GM21515 (cell line): Measurements from ENCODE around the gene LMCD1.
"Not testable (repeated sequence)": the region's sequence is repeated elsewhere in the genome, so short reads cannot be mapped to it uniquely, and the experiment has no call there.

ENCODE experiments used
- ATAC-seq: cut with Tn5 transposase; IDR thresholded peaks from one replicate; pipeline ENCODE4 v1.9.1; 2021; ENCODE audit not compliant: unreplicated experiment

Gene LMCD1

GRCh38 chr3:8579943-8580342 lies 78.3 kb downstream of the LMCD1 start:
- ATAC-seq: no peak

- not testable (repeated sequence) for ATAC-seq
Observed at GRCh38 chr3:8580434-8580833, 78.8 kb downstream of the LMCD1 start.

DNA sequence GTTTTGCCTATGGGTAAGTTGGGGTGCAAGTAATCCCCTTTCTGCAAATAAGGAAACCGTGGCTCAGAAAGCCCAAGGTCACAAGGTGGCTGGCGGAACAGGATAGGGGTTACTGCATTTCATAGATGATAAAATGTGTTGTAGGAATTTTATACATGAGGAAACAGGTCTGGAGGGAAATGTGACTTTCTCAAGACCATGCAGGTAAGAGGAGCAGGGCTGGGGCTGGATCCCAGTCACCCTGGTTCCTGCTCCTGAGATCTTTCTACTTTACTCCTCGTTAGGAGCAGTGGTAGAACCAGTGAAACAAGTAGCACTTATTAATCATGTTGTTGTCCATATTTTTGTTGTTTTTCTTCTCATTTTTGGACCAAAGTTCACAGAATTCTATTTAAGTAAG lies 79.8 kb downstream of the LMCD1 start:
- ATAC-seq: no peak

GRCh38 chr3:8581806-8582445 lies 80.3 kb downstream of the LMCD1 start:
- no peak for ATAC-seq

- no peak for ATAC-seq
Observed at GRCh38 chr3:8584661-8585060, 83.0 kb downstream of the LMCD1 start.

GRCh38 chr3:8589880-8590556 lies 88.4 kb downstream of the LMCD1 start:
- no peak for ATAC-seq

- ATAC-seq: no peak
Observed at GRCh38 chr3:8593021-8593827, 91.6 kb downstream of the LMCD1 start.

GRCh38 chr3:8595252-8595651 lies 93.6 kb downstream of the LMCD1 start:
- no peak for ATAC-seq

DNA sequence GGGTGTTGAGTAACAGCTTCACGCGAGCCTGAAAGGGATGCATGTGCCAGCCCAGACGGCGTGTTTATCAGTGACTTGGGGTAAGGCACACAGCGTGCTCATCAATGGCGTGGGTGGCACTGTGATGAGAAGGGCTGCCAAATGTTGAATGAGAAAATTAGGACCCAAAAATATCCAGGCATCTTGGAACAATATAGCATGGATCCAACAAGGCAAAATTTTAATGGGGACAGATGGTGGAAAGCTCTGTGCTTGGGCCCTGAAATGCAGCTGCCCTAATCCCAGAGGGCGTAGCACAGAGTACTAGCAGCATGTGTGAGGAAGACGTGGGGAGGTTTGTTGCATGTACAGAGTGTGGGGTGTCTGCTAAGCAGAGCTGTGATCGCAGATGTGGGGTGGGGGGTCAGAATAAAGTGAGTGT lies 94.1 kb downstream of the LMCD1 start:
- ATAC-seq: no peak

- ATAC-seq: no peak
Observed at GRCh38 chr3:8596321-8597218, 94.9 kb downstream of the LMCD1 start.

GRCh38 chr3:8597219-8597853 lies 95.7 kb downstream of the LMCD1 start:
- ATAC-seq: no peak

DNA sequence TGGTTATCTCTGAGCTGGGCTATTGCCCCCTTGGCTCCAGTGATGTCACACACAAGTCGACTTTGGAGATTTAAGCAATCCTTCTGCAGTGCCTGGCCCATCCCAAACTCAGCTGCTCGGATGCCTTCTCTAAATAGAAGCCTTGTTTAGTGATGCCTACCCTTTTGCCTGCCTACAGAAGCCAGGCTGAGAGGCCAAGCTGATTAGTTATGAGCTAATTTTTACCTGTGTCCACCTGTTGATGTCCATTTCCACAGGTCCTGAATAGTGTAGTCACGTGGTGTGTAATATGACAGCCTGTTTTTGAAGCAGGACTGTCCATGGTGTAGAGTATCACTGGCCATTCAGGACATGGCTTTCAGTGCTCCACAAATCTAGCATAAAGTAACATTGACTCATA lies 97.5 kb downstream of the LMCD1 start:
- ATAC-seq: no peak

DNA sequence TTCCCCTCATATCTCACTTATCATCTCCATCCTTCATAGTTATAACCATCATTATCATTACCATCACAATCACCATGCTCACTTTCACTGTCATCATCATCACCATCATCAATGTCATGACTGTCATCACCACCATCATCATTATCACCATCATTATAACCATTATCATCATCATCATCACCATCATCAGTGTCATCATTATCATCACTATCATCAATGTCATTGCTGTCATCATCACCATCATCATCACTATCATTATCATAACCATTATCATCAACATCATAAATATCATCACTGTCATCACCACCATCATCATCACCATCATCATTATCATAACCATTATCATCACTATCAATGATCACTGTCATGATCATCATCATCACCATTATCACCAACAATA lies 98.8 kb downstream of the LMCD1 start:
- ATAC-seq: no peak

DNA sequence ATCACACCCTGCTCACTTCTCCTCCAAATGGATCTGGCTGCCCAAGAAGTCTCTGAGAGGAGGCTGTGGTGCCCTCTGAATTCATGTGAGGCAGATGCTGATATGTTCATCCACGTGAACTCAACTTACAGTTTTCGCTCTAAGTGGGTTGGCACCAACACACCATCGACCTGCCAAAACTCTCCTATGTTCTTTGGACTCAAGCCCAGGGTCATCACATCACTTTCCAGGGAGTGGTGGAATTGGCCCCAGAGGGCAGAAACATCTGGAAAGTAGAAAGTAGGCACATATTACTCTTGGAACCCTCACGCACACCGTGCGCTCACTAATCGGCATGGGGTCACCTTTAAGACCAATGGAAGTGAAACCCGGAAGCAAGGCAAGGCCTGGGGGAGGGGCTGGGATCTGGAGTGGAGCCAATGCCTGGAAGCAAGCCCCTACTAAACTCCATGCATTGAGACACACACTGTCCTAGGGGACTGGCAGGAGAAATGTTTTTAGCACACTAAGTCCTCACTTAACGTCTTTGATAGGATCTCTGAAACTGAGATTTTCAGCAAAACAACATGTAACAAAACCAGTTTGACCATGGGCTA lies 101.6 kb downstream of the LMCD1 start:
- ATAC-seq: no peak

DNA sequence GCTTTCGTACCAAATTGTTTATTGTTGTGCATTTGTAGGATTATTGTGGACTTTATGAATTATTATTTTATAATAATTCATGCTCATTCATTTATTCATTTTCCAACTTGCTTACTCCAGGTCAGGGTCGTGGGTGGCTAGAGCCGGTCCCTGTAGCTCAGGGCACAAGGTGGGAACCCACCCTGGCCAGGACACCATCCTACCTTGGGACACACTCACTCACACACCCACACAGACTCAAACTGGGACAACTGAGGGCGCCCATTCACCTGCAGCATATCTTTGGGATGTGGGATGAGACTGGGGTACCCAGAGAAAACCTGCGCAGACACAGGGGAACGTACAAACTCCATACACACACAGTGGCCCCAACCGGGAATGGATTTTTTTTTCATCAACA lies 102.4 kb downstream of the LMCD1 start:
- ATAC-seq: no peak

- no peak for ATAC-seq
Observed at GRCh38 chr3:8604988-8605387, 103.4 kb downstream of the LMCD1 start.

- ATAC-seq: no peak
Observed at GRCh38 chr3:8606701-8607231, 105.1 kb downstream of the LMCD1 start.

- ATAC-seq: no peak
Observed at GRCh38 chr3:8607234-8608040, 105.8 kb downstream of the LMCD1 start.
